NCI-H1105 treated with DMSO at 0.1 percent for 48 hours (cell line): ENCODE results near the gene LRRC61.

Source experiments
- DNase-seq: peaks from one replicate; lab custom pipeline; 2025; lab: John Stamatoyannopoulos, UW

LRRC61 gene

DNA sequence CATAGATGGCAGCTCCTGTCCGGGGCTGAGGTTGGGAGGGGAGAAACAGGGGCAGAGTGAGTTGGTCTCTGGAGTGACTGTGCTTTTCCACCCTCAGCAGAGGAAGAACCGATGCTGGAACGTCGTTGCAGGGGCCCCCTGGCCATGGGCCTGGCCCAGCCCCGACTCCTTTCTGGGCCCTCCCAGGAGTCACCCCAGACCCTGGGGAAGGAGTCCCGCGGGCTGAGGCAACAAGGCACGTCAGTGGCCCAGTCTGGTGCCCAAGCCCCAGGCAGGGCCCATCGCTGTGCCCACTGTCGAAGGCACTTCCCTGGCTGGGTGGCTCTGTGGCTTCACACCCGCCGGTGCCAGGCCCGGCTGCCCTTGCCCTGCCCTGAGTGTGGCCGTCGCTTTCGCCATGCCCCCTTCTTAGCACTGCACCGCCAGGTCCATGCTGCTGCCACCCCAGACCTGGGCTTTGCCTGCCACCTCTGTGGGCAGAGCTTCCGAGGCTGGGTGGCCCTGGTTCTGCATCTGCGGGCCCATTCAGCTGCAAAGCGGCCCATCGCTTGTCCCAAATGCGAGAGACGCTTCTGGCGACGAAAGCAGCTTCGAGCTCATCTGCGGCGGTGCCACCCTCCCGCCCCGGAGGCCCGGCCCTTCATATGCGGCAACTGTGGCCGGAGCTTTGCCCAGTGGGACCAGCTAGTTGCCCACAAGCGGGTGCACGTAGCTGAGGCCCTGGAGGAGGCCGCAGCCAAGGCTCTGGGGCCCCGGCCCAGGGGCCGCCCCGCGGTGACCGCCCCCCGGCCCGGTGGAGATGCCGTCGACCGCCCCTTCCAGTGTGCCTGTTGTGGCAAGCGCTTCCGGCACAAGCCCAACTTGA is 48.2 kb downstream of the LRRC61 start:
- no peak for DNase-seq

DNA sequence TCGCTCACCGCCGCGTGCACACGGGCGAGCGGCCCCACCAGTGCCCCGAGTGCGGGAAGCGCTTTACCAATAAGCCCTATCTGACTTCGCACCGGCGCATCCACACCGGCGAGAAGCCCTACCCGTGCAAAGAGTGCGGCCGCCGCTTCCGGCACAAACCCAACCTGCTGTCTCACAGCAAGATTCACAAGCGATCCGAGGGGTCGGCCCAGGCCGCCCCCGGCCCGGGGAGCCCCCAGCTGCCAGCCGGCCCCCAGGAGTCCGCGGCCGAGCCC is 48.8 kb downstream of the LRRC61 start:
- DNase-seq = no peak

DNA sequence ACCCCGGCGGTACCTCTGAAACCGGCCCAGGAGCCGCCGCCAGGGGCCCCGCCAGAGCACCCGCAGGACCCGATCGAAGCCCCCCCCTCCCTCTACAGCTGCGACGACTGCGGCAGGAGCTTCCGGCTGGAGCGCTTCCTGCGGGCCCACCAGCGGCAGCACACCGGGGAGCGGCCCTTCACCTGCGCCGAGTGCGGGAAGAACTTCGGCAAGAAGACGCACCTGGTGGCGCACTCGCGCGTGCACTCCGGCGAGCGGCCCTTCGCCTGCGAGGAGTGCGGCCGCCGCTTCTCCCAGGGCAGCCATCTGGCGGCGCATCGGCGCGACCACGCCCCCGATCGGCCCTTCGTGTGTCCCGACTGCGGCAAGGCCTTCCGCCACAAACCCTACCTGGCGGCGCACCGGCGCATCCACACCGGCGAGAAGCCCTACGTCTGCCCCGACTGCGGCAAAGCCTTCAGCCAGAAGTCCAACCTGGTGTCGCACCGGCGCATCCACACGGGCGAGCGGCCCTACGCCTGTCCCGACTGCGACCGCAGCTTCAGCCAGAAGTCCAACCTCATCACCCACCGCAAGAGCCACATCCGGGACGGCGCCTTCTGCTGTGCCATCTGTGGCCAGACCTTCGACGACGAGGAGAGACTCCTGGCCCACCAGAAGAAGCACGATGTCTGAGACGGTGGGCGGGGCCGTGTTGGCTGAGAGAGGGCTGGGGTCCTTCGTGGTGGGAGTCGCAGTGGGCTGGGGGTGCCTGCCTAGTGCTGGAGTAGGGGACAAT is 49.3 kb downstream of the LRRC61 start:
- DNase-seq = no peak

DNA sequence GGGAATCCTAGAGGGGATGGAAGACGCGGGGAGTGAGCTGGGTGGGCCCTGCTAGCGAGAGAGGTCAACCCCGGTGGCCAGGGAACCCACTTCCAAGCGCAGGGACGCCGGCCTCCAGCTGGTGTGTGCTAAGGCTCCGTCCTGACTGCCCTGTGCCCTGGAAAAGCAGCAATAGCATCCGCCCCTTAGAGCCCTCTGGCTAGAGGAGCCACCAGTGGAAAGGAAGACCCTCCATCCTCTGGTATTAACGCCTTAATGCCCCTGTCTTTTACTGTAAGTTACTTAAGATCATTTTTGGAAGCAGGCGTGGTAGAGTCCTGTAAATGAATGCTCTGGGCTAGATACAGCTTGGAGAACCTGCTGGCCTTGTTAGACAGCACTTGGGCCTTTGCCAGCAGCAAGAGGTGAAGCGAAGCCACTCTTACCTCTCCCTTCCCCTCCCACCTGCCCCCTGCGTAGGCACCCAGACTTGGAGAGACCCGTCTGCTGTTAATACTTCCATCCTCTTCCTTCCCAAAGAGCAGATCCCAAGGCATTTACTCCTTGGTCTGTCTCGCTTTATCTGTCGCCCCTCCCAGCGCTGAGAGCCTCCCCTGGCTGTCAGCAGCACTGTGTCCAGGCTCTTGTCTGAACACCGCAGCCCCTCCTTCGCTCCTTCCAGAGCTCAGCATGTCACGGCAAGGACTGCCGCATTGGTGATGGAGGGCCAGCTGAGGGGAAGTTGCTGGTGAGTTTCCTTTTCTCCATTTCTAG is 50.1 kb downstream of the LRRC61 start:
- no peak for DNase-seq

DNA sequence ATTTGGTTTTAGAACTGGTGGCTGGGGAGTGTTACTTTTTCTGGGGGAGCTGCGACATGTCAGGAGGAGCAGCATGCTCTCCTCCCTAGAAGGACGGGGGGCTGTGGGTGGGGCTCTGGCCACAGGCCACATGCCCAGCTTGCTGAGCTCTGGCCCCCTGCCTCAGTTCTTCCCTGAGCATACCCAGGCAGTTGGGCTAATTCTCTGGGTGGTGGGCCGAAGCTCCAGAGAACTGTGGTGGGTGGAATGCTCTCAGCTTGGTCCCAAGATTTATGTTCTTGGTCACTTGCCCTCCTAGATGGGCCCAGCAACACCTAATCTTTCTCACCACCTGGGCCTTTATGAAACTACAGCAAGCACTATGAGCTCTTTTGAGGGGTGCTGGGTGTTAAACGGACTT is 50.9 kb downstream of the LRRC61 start:
- DNase-seq = no peak

DNA sequence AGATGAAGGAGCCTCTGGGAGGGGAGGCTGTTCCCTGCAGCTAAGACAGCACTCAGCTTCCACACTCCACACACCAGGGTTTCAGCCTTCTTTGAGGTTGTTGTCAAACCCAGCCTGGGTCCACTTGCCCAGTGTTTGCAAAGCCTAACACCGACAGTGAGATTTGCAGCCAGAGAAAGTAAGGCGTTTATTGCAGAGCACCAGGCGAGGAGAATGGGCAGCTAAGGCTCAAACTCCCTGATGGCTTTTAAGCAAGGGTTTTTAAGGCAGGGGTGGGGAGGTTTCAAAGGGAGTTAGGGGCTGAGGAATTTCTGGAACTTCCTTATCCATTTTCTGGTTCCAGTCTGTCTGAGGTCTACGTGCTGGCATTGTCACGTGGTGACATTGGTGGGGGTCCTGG is 51.3 kb downstream of the LRRC61 start:
- no peak for DNase-seq

DNA sequence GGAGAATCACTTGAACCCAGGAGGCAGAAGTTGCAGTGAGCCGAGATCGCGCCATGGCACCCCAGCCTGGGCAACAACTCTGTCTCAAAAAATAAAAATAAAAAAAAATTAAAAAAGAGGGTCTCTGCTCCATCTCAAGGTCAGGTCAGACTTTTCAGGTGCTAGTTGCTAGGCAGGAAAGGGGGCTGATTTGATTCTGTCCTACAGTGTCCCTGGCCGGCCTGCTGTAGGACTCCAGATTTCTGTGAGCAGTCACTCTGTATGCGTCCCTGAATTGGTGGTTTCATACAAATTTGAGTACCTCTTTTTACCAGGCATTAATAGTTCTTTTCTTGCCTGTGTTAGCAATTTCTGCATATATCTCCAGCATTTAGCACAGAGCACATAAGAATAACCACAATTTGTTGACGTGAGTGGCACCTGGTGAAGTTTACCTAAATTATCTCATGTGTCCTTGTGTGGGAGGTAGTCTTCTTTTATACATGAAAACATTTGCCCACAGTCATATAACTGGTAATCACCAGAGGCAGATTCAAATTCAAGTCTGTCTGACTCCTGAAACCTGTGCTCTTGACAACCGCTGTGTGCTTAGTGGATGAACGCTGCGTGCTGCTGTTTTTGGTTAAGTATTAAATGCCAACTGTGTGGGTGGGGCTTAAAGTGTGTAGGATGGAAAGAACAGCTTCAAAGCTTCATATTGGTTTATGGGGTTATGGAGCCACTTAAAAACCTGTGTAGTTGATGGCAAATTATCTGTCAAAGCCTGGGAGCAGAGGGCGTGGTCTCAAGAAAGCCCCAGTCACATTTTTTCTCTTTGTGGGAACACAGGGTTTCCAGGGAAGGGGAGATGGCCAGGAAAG is 52.7 kb downstream of the LRRC61 start:
- no peak for DNase-seq

DNA sequence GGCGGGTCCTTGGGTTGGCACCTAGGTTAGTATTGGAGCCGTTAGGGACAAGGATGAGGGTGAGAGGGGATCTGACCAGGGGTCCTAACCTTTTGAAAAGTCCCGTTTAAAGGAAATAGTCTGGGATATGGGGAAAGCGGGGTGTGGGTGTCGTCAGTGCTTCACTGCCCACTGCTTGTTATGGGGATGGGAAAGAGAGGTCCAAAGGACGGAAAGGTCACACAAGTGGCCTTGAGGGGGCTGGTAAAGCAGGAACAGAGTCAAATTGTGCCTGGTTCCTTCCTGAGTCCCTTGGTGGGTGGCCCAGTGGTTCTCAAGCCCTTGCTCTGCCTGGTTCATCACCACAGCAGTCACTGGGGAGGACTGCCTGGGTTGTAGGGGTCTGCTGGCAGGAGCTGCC is 53.4 kb downstream of the LRRC61 start:
- no peak for DNase-seq

DNA sequence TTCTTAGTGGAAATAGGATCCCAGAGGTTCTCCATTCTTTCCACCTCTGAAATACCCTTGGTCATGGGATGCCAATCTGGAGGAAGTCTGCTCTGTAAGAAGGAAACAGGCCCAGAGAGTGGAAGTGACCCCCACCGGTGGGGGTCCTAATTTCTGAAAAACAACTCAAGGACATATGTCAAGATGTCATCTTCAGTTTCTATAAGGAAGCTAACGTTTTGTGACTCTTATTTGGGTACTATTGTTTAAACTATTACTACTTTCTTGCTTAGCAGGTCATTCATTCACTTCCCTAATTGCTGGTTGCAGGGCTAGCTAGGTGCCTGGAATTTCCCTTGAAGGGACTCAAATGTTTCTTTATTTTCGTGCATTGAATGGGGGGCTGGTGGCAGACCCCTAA is 54.0 kb downstream of the LRRC61 start:
- DNase-seq = no peak

DNA sequence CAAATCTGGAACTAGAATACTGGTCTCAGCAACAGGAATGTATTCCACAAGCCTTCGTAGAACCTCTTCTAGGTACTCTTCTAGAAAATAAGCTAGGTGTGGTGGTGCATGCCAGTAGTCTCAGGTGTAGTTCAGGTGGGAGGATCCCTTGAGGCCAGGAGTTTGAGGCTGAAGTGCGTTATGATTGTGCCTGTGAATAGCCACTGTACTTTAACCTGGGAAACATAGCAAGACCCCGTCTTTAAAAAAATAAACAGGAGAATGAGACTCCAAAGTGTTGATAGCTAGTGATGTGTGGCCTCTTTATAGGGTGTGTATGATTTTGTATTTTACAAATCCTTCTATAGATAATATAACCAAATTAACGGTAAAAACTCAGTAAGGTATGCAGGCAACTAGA is 54.5 kb downstream of the LRRC61 start:
- no peak for DNase-seq

DNA sequence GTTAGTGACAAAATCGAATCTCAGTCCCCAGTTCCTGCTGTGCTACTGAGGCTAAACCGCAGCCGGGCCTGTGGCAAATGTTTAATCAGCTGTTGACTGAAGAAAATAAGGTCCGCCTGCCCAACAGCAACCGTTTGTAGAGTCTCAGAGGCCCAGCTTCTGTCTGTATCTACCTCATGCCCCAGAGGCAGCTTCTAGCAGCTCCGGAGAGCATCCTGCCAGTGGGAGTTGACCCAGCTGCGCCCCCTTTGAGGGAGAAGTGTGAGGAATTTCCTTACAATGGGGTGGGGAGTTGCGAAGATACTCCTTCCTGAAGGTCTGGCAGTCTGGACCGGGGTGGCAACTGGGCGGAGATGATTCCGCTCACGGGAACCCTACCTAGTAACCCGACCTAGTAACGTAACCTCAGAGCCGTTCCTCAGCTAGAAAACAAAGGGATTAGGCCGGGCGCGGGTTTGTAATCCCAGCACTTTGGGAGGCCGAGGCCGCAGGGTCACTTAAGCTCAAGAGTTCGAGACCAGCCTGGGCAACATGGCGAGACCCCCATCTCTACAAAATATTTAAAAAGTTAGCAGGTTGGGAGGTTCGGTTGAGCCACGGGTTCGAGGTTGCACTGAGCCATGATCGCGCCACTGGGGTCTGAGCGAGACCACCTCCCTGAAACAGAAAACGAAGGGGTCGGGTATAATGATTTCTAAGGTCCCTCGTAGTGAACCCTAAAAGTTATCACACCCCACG is 55.1 kb downstream of the LRRC61 start:
- peak; percentile 77 for DNase-seq

DNA sequence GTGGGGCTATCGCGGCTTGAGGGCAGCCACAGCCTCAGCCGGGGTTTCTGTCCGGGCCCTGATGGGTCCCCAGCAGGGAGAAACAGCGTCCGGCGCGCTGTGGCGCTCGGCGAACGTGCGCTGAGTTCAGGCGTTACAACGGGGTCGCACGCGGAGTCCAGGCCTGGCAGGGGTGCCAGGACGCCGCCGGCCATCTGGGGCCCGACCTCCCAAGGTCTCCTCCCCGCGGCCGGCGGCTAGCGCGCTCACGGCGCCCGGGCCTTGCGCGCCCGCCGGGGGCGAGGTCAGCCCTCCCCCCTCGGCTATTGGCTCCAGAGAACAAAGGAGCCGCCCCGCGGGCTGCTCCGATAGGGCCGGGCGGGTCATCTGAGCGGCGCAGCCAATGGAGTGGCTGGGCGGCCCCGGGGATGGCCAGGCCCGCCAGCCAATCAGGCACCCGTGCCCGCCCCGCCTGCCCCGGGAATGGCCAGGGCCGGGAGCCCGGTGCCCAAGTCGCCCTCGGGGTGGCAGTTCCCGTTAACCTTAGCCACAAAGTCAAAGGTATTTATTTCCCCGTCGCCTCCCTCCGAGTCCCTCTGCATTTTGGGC is 55.8 kb downstream of the LRRC61 start, which contains the start of gene ZNF775:
TSS of gene ZNF775 (plus strand) at position 478 of the 588 bp plus-strand sequence. CDS start 9,141 bp downstream, outside the sequence.
- DNase-seq = peak; percentile 96

DNA sequence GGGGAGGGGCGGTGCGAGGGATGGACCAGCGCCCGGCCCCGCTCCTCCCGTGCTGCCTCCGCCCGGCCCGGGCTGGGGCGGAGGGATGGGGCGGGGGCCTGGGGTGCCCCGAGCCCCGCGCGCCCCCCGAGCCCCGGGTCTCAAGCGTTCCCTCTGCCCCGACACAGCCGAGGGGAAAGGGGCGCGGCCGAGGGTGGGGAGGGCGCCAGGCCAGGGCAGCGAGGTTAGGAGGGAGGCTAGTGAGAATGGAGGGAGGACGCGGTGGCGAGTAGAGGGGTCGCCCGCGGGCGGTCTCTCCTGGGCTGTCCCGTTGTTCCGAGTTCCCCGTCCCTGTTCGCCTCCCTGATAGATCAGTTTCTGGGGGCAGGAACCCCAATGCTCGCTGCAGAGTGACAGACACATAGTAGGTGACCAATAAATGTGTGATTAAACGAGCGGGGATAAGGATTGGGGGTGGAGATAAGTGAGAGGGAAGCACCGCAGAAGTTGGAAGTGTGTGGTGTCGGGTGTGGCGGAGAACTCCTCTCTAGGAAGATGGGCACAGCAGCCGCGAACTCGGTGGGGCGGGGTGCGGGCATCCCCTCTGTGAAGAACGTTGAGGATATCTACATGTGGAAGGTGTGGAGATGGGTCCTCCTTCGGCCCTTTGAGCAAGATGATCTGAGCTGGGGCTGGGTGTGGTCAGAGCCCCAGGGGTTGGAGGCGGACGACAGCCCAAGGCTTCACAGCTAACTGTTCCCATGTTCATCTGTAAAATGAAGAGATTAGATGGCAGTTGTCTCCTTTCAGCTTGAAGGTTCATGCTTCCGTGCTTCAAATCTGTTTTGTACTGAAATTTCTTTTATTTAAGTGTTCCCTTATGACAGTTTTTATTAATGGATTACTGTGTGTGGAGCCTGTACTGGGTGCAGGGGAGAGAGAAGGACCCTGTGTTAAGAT is 56.6 kb downstream of the LRRC61 start:
- DNase-seq = no peak

DNA sequence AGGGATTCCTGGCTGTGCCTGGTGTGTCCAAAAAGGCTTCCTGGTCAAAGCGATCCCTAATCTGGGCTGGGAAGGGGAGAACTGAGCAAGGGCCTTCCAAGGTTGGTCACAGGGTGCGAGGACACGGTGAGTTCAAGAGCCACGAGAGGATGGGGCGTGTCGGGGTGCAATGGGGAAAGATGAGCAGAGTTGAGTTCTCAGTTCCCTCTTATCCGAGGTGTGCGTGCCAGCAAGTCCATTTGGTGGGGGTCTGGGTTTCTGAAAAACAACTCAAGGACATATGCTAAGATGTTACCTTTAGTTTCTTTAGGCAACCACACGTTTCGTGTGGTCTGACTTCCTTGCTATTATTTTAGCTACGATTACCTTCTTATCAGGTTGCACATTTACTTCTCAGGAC is 57.3 kb downstream of the LRRC61 start:
- DNase-seq = no peak

DNA sequence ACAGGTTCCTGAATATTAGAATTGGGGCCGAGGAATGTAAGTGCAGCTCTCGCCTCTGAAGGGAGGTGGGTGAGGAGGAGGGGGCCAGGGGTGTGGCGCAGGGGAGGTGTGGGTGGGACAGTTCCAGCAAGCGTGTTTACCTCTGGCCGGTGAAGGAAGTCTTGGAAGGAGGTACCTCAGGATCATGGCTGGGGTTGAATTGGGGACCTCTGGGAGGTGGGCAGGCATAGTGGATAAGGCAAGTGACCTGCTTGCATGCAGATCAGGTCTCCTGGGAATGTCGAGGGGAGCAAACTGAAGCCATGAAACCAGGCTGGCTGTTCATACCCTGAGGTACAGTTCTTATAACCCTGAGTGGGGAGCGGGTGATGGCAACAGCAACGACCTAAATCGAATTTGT is 57.9 kb downstream of the LRRC61 start:
- DNase-seq = no peak

DNA sequence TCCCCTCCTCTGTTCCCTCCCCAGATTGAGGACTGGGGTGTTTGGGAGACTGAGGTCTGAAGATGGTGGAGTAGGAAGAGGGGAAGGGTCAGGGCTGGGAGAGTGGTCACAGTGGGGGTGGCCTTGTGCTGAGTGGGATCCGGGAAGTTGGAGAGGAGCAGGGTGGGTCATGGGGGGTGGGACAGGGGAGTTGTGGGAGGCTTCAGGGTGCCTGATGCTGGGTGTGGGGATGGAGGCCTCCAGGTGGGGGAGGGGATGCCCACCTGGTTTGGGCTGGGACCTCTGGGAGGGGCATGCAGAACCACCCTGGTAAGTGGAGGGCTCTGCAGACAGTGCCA is 58.6 kb downstream of the LRRC61 start:
- DNase-seq = no peak

DNA sequence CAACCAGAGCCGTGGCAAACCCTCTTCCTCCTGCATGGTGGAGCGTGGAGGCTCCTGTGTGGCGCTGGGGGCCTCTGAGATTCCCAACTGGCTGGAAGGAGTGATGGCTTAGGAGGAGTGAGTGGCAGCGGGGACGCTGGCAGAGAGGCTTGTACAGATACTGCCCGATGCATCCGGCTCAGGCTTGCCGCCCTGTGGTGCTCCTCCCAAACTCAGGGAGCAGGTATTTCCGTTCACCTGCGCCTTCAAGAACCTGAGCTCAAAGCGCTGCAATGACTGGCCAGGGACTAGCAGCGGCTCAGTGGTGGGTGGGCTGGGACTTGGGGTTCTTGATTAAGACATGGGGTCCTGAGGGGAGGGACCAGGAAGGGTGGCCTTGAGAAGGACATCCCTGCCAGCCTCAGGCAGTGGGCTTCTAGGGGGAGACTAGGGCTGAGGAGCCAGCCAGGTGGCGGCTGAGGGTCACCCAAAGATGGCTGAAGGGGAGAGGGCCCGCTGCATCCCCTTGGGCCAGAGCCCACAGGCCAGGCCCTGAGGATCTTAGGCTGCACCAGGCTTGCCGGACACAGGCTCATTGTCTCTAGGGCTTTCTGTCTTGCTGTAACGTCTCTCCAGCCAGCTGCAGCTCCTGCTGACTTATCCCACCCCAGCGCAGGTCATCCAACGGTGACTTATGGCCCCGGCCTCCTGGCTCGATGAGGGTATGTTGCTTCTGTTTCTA is 59.1 kb downstream of the LRRC61 start:
- DNase-seq = no peak

DNA sequence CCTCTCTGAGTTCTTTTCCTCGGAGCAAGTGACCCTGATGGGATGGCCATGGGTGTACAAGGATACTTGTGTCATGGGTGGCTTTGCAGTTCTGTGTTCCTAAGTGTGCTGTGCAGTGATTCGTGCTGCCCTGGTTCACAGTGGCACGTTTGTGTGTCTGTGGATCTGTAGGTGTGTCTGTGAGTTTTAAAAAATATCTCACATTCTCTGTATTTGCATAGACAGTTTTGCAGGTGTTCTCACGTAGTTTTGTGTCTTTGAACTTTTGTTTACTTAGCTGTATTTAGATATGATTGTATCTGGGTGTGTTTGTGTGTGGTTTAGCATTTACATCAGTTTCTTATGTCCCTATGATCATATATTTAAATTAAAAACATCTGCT is 59.7 kb downstream of the LRRC61 start:
- DNase-seq = no peak
